HG03354 (cell line): ENCODE results near the gene KRCC1.
A peak's percentile ranks its signal among the peaks of the same experiment; 100 is the strongest.
"Not testable (repeated sequence)": the region's sequence is repeated elsewhere in the genome, so short reads cannot be mapped to it uniquely, and the experiment has no call there.

Source experiments
- ATAC-seq: cut with Tn5 transposase; IDR thresholded peaks from one replicate; pipeline ENCODE4 v1.9.1; 2021; ENCODE audit warnings: mild to moderate bottlenecking; ENCODE audit not compliant: unreplicated experiment, poor library complexity, severe bottlenecking

Gene KRCC1

DNA sequence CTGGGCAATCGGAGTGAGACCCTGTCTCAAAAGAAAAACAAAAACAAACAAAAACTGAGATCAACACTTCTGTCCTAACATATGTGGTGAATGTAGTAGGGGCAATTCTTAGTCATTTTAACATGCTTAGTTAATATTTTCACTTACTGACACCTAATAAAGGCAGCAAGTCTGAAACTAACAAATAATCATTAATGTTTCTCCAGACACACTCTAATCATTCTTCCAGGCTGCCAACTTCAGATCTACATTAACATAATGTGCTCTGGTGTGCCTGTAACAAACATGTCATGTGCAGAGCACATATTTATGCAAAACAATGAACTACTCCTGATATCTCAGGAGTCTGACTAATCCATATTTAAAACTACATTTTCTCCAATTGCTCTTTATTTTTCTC, 6.0 kb downstream of the KRCC1 start:
- peak; percentile 86 for ATAC-seq

DNA sequence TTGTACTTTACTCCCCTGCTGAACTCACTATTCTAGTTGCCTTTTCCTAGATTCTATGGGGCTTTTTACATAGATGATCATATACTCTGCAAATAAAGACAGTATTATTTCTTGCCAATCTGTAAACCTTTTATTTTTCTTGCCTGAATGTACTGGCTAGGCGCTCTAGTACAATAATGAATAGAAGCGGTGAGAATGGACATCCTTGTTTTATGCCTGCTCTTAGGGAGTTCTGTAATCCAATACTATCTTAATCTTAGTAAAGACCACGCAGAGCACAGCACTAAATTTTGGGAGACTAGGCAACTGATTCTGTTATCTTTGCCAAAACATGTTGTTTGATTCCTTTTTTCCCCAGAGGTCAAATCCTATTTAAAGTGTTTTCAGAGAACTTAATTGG, 7.0 kb downstream of the KRCC1 start:
- ATAC-seq = no peak

DNA sequence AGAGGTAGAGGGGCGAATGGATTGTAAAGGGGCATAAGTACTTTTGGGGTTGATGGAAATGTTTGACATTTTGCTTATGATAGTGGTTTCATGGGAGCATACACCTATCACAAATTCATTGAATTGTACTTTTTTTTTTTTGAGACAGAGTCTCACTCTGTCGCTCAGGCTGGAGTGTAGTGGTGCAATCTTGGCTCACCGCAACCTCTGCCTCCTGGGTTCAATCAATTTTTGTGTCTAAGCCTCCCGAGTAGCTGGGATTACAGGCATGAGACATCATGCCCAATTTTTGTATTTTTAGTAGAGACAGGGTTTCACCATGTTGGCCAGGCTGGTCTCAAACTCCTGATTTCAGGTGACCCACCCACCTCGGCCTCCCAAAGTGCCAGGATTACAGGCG, 10.0 kb downstream of the KRCC1 start:
- ATAC-seq = not testable (repeated sequence)

DNA sequence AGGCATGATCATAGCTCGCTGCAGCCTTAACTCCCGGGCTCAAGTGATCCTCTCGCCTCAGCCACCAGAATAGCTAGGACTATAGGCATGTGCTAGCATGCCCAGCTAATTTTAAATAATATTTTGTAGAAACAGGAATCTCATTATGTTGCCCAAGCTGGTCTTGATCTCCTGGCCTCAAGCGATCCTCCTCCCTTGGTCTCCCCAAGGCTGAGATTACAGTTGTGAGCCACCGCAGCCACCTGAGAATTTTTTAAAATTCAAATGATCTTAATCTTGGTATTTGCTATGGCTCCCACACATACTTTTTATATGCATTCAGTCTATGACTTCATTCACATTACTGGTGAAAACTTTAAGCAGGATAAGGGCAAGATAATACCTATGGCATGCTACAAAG, 13.1 kb downstream of the KRCC1 start:
- ATAC-seq = no peak

DNA sequence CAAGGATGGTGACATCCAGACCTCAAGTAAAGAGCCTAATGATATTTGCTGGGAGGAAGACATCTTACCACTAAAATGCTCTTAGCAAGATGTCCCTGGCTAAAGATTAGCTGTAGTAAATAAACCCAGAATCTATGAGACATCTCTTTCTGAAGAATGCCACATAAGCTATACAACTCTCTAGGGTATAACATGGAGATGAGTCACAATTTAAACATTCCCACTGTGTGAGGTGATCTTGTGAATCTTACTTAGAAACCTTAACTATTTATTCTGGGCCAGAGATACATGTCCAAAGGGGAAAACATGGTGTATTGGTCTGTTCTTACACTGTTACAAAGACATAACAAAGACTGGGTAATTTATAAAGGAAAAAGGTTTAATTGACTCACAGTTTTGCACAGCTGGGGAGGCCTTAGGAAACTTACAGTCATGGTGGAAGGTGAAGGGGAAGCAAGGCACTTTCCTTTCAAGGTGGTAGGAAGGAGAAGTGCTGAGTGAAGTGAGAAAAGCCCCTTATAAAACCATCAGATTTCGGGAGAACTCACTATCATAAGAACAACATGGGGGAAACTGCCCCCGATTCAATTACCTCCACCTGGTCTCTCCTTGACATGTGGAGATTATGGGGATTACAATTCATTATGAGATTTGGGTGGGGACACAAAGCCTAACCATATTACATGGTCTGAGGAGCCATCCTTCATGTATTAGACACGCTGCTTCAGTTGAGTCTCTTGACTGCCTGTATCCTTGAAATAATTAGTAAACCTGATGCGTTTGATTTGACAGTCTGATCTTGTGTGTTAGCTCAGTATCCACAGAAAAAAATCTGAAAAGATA, 17.1 kb downstream of the KRCC1 start:
- no peak for ATAC-seq

DNA sequence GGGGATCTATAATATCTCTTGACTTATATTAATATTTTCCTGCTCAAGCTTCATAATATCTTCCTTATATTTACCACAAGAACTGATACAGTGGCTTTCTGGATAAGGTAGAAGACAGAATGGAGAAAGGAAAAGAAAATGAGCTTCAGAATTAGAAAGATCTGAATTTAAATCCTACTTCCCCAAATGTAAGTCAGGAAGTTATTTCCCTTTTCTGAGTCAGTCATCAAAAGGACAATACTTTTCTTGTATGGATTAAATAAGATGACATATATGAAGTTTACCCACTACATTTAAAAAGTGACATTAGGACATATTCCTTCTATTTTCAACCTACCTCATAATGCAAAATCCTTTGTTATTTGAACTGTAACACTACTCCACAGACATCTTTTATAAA, 19.0 kb downstream of the KRCC1 start:
- ATAC-seq = no peak

DNA sequence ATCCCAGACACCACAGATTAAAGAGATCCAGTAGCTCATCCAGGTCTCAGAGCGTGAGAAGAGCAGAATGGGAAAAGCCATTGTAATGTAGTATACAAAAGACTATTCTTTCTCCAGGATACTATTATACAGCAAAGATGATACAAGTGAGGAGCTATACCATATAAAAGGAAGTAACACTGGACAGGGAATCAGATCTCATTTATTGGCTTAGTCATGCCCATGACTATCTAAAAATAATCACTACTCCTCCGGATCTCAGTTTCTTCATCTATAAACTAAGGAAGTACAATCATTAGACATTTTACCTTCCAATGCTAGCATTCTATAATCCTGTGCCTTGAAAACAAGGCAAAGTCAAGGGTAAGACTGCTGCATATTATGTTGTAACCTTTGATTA, 19.4 kb downstream of the KRCC1 start:
- no peak for ATAC-seq

DNA sequence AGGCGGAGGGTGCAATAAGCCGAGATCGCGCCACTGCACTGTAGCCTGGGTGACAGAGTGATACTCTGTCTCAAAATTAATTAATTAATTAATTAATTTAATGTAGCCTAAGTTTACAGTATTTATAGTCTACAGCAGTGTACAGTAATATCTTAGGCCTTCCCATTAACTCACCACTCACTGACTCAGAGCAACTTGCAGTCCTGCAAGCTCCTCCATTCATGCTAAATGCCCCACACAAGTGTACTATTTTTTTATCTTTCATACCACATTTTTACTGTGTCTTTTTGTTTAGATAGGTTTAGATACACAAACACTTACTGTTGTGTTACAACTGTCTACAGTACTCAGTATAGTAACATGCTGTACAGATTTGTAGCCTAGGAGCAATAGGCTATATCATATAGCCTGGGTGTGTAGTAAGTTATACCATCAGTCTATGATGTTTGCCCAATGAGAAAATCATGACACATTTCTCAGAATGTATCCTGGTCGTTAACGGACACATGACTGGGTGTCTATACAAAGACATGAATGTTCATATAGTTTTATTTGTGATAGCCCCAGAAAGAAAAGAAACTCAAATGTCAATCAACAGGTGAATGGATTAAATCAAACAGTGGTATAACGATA, 23.4 kb downstream of the KRCC1 start:
- ATAC-seq = no peak

DNA sequence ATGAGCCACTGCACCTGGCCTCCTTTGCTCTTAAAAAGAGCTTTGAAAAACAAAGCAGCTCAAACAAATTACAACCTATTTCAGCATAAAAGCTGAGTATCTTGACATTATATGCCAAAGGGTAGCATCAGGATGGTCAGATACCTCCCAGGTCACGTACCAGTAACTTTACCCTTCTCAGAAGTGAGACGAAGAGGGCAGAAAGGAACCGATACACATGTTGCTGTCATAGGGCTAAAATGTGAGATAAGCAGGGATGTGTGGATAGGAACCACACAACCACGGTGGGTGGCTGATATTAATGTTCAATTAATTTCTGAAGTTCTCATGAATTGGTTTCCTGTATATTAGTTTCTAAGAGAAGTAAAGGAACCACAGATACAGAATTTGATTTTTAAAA, 26.7 kb downstream of the KRCC1 start:
- ATAC-seq = no peak

DNA sequence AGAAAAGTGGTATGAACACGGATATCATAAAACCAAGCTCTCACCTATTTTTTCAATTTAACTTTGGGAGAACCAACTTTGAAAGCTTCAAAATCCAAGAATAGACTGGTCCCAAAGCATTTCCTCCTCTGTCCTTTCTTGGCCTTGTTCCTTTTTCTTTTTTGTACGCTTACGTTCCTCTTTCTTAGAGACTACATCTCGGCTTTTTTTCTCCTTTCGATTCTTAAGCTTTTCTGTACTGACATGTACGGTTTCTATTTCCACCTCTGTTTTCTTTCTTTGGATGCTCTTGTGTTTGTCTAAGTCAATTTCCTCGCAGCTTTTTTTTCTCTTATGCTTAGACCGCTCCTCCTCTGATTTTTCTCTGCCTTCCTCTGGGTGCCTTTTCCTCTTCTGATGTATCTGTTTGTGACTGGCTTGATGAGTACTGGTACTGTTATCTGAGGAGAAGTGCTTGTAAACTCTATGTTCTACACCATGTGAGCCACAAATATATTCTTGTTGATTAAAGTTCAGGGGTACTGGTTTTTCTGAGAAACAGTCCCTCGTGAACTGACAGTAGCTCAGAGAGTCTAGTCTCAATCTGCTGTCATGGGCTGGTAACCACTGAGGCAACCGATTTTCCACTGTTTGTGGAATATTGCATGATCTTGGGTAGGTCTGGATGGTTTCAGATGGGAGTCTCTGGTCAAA, 27.7 kb downstream of the KRCC1 start:
- ATAC-seq = no peak

DNA sequence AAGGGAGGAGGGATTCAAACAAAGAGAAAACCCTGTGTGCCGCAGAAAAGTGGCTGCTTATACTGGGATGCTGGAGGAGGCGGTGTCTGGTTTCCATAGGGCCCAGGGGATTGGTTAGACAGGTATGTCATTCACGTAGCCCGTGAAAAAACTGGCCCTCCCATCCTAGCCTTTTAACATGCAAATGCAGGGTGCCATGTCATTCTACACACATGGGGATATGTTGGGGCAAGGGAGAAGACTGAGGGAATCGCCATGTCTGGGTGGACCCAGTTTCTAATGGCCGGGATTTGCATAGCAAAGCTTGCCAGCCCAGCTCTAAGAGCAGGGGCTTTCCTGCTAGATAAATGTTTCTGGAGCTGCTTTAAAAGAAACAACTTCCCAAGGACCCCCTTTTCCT, 31.1 kb downstream of the KRCC1 start:
- ATAC-seq = no peak

DNA sequence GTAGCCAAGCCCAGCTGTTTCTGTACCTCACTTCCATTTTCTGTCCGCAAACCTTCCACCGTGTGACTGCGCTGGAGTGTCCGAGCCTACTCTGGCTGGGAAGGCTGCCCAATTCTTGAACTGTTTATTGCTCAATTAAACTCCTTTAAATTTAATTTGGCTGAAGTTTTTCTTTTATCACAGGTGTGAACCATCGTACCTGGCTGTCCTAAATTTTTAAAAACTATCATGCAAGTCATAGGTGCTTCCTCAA, 33.0 kb downstream of the KRCC1 start:
- no peak for ATAC-seq

DNA sequence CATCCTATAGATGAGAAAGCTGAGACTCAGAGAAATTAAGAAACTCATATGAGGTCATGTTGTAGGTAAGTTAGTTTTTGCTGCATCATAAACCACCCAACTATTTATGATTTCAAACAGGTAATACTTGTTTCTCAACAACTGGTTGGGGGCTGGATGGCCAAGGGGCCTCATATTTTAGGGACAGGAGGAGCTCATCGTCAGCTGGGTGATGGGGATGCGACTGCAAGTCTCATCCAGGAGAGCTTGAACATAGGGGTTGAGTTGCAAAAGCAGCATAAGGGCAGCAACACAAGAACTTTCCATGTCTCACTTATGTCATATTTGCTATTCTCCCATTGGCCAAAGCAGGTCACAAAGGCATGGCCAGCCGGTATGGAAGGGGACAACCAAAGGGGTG, 35.6 kb downstream of the KRCC1 start:
- no peak for ATAC-seq

DNA sequence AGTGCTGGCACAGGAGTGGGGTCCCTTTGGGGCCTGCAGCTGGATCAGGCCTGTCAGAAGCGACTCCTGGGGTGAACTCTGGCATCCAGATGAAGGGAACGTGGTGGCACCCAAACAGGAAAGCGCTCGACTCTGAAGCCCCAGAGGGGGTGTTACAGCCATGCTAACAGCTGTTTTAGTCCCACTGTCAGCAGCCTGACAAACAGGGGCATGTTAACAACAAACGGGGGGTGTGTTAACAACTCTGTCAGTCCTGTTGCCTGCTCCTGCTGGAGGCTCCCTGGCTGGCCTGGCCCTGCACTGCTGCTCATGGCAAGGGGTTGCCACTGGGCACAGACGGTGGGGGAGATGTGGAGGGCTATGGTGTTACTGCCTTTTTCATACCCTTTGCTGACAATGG, 36.7 kb downstream of the KRCC1 start:
- no peak for ATAC-seq

DNA sequence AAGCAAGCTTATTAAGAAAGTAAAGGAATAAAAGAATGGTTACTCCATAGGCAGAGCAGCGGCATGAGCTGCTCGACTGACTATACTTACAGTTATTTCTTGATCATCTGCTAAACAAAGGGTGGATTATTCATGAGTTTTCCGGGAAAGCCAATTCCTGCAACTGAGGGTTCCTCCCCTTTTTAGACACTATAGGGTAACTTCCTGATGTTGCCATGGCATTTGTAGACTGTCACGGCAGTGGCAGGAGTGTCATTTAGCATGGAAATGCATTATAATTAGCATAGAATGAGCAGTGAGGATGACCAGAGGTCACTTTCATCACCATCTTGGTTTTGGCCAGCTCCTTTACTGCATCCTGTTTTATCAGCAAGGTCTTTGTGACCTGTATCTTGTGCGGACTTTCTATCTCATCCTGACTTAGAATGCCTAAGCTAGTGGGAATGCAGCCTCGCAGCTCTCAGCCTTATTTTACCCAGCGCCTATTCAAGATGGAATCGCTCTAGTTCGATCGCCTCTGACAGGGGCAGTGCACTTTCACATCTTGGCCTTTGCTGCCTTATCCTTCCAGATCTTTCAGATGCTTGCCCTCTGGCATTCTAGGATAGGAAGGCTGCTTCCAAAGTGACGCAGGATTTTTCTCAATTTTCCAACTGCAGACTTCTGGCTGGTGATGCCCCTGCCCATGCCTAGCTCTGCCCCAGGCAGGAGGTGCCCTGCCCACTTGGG, 37.3 kb downstream of the KRCC1 start:
- ATAC-seq = not testable (repeated sequence)

DNA sequence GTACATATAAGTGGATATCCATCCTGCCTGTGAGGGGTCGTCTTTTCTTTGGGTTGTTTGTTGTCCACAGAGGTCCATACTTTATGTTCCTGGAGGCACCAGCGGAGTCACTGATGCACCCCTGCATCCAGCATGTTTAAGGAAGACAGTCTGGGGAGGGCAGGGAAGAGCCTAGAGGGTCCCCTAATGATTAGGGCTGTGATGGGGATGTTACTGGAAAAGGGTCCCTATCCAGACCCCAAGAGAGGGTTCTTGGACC, 37.9 kb downstream of the KRCC1 start:
- not testable (repeated sequence) for ATAC-seq

DNA sequence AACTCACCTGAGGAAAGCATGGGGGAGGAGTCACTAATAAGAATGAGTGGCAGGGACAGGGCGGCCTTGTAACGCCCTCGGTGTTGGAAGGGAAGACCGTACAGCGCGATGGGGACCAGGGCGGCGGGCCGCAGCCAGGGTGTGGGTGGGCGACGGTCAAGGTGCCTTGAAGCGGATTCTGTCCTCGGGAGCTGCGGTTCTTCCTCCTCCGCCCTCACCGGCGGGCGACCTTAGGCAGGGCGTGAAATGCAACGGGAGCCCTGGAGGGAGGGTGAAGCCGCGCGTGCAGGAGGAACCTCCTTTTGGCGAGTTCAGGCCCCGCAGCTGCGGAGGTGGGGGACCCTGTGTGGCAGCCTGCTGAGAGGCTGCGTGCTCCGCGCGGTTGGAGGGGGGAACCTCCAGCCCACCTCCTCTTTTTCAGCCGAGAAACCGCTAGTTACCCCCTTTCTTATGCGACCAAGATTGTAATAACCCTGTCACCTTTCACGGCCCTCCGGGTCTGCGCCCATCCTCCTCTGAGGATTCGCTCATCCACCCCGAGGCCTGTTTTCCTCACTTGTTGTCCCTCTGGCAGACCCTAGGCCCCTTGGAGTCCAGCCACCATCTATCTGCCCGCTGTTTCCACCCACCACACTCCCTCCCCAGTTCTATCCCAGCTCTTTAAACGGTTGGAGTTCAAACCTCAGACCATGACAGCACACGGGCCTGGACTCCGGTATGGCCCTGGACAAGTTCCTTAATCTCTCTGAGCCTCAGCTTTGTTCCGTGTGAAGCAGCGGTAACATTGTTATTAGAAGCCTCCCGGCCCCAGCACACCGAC, 38.4 kb downstream of the KRCC1 start:
- ATAC-seq = peak; percentile 73

DNA sequence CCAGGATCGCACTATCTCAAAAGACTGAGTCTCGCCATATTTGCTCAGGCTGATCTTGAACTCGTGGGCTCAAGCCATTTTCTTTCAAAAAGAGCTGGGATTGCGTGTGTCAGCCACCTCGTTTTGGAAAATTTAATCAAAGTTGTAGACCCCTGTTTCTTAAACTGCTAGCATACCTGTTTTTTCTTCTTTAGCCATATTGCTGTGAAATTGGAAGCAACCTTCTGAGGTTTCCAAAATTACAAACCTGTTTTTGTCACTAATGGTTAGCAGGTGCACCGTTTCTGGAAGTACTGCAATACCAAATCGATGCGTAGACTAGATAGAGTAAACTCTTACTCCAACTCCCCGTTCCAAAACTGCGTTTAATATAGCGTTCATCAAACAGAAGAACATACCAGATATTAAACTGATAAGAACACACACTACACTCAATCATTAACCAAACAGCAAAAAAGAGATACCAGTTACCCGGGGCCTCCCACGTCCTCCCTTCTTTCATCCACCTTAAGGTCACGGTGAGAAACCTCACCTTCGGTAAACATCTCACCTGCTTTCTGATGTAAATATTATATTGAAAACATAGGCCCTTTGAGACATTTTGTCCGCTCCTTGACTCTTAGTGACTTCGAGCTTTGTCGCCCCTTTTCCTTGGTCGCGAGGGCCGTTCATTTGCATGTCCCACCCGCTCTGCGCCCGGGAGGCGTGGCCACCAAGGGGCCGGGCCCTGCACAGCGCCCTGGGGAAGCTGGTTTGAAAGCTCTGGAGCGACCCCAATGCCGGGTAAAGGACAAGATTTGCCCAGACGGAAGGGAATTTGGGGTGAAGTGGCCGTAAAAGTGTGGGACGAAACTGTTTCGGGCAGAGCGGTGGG, 39.3 kb downstream of the KRCC1 start, which contains the start of gene RNU2-63P:
Gene RNU2-63P, minus strand, starts transcription at position 462 of the 874 bp plus-strand sequence.
- peak; percentile 90 for ATAC-seq

DNA sequence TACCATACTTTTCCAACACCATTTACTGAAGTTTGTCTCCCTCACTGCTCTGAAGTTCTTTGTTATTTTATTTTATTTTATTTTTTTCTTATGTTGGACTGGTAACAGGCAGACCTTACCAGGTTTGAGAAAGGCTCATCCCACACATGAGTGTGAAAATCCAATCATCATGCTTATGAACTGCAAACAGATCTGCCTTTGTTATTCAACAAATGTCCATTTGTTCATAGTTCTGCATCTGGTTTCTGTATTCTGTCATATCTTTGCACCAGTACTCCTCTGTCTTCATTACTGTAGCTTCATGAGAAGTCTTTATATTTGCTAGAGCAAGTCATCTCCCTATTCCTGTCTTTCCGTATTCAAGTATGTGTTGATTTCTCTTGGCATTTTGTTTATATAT, 44.6 kb downstream of the KRCC1 start:
- ATAC-seq = no peak
